VCaP (cell line): ENCODE data around the gene GOLPH3.

Source experiments
- H3K27ac ChIP-seq: fragments of 450-650 bp; 2 replicates; pipeline ENCODE4 v1.5.1; 2017
- TF ChIP-seq, protein P1 (sequence below): fragments of 450-650 bp; conservative IDR thresholded peaks from 2 replicates; pipeline ENCODE4 v1.5.1; 2017; ENCODE audit warnings: mild to moderate bottlenecking, moderate library complexity

The GOLPH3 gene

GRCh38 chr5:32187675-32188074 lies 13.6 kb upstream of the GOLPH3 start:
- no peak overlapping the region for H3K27ac ChIP-seq
- TF ChIP-seq, protein P1, sequence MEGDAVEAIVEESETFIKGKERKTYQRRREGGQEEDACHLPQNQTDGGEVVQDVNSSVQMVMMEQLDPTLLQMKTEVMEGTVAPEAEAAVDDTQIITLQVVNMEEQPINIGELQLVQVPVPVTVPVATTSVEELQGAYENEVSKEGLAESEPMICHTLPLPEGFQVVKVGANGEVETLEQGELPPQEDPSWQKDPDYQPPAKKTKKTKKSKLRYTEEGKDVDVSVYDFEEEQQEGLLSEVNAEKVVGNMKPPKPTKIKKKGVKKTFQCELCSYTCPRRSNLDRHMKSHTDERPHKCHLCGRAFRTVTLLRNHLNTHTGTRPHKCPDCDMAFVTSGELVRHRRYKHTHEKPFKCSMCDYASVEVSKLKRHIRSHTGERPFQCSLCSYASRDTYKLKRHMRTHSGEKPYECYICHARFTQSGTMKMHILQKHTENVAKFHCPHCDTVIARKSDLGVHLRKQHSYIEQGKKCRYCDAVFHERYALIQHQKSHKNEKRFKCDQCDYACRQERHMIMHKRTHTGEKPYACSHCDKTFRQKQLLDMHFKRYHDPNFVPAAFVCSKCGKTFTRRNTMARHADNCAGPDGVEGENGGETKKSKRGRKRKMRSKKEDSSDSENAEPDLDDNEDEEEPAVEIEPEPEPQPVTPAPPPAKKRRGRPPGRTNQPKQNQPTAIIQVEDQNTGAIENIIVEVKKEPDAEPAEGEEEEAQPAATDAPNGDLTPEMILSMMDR = no peak

- TF ChIP-seq, protein P1 = no peak
- H3K27ac ChIP-seq = no peak overlapping the region
Observed at GRCh38 chr5:32182463-32183063, 8.4 kb upstream of the GOLPH3 start.

DNA sequence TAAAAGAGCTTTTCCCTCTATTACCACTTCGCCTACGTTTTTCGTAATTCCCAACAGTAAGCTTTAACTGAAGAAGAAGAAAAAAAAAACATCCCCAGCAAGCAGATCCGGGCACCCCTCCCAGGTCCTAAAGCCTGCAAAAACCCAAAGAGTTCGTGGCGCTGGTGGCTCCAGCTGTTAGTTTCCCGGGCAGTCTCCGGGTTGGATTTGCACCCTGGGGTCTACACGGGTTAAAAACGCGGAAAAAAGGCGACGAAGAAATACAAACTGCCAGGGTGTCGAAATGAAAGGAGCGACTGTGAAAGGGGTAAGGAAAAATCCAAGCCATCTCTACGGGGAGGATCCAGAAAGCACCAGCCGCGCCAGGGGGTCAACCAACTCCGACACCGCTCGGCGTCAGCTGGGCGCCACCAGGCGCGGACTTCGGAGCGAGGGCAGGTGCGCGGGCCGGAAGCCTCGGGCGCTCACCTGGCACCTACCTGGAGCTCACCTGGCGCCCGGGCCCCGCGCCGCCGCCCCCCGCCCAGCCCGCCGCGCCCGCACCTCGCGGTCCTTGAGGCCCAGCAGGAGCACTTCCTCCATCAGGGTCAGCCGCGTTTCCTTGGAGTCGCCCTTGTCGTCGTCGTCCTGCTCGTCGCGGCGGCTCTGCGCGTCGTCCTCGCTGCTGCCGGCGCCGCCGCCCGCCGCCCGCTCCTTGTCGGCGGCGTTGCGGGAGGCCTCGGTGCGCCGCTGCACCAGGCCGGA lies 680 bp downstream of the GOLPH3 start:
- peak overlapping the region; percentile 100 for H3K27ac ChIP-seq
- TF ChIP-seq, protein P1 = no peak

DNA sequence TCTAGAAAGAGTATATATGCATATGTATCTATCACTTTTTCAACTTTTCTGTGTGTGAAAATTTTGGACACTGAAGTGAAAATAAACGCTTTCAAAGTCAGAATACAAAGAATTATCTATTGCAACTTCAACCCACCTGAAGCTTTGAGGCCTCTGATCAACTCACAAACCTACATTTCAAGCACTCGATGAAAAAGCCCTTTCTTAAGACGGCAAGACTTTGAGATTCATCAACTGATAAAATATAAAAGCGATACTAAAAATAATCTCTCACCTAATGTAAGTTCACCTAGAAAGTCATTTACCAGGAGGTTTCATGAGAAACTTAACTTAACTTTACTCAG lies 1.2 kb downstream of the GOLPH3 start:
- TF ChIP-seq, protein P1 = no peak
- H3K27ac ChIP-seq = peak overlapping the region; percentile 100

- H3K27ac ChIP-seq = peak overlapping the region; percentile 100
Observed at GRCh38 chr5:32172186-32172911, 1.8 kb downstream of the GOLPH3 start.

DNA sequence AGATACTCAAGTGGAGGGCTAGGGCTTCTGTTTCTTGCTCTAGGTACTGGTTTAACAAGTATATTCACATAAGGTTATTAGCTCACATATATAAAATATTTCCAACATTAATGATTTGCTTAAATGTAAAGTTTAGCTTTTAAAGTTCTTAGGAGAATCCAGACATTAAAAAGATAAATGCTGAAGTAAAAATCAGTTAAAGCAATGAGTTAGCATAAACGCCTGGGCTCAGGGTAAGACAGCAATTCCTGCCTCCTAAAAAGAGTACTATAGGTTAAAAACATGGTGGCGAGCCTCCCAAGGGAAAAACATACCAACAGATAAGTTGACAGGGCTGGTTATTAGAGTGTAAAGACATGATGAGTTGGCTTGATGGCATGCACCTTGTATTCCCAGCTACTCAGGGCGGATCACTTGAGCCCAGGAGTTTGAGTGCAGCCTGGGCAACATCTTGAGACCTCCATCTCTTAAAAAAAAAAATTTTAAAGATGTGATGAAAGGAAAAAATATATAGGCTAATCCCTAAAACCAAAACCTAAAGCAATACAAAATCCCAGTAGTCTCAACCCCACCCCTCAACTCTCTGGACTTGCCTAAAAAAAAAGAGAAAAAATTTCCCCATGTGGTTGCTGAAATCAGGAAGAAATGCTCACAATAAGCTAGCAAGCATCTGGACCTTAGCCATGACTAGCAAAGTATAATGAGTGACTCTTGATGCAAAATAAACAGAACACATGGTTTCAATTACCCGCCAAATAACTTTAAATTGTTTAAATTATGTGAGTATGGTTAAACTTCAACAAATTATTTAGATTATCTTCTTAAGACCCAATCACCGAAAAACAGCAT lies 3.6 kb downstream of the GOLPH3 start:
- TF ChIP-seq, protein P1 = no peak
- H3K27ac ChIP-seq = peak overlapping the region; percentile 100

DNA sequence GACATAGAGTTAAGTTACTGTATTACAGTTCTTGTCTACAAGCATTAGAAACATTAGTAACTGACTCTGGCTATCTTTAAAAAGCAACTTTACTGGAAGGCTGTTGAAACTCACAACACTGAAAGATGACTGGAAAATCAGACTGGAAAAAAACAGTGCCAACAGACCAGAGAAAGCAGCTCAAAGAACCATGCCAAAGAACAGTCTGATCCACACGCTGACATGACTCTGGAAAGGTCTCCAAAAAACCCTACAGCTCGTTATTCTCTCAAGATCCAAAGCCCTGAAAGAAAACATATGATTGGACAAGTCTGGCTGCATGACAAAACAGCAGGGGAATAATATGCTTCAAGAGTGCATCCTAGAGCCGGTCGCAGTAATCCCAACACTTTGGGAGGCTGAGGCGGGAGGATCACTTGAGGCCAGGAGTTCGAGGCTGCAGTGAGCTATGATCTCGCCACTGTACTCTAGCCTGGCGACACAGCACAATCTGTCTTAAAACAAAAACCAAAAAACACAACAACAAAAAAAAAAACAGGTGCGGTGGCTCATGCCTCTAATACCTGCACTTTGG lies 5.6 kb downstream of the GOLPH3 start:
- peak overlapping the region; percentile 100; the same call in 1 of the 2 replicates for H3K27ac ChIP-seq
- TF ChIP-seq, protein P1 = no peak
